ENCODE measurements around the gene BICDL2. TPM values are rescaled to one million over a fixed set of nuclear protein-coding genes. Genes with fewer than 3 reads are reported as not detected.

Gene BICDL2
- total and polyA plus RNA-seq, 9 of the 15 experiments (the other 6 are each of a cell fraction or from before 2014, with no cell fraction given): 0.09 to 0.28 (median 0.09) TPM; not detected in 6

DNA sequence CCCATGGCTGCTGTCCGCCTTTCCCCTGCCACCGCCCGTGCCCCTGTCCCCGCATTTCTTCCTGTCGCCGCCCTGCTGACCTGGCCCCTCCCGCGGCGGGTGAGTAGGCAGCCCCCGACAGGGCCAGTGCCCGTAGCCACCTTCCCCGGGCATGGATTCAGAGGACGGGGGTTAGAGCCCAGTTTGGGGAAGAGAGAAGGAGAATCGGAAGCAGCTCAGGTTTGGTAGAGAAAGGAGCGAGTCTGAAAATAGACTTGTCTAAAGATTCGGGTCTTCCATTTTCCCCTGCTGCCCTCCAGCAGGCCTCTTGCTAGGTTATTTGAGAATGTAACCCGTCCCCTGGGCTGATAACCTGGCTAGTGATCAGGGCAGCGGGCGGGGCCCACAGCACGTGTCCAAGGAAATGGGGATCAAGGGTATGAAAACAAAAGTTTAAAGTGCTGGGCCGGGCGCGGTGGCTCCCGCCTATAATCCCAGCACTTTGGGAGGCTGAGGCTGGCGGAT is 31.9 kb downstream of the BICDL2 start (continued):
- TF ChIP-seq RAD51 (IDR thresholded peaks at IDR 0.05; ENCODE audit: borderline replicate concordance, low read depth) (peak; percentile 53; the same call in 1 of the 2 replicates), HDAC1 (IDR thresholded peaks at IDR 0.05) (peak in 1 of 2 experiments; percentile 67; a peak in 2 of 4 replicates), KDM5B (IDR thresholded peaks at IDR 0.05; ENCODE audit: insufficient replicate concordance, low read depth, low read length) (peak; percentile 38), PKNOX1 (IDR thresholded peaks at IDR 0.05) (0 out of 2 replicates have a peak, but pooled peaks have one; percentile 8), POLR2A (conservative IDR thresholded peaks at IDR 0.05) (peak; percentile 70), EP400 (IDR thresholded peaks at IDR 0.05) (peak; percentile 49), TCF3 (CRISPR knock-in tag; IDR thresholded peaks at IDR 0.05) (peak; percentile 14; the same call in 1 of the 2 replicates), ZBTB40 (IDR thresholded peaks at IDR 0.05) (0 out of 2 replicates have a peak, but pooled peaks have one; percentile 14), ZBTB40 (CRISPR knock-in tag; IDR thresholded peaks at IDR 0.05) (no peak), L3MBTL2 (IDR thresholded peaks at IDR 0.05) (peak; percentile 79), USF1 (CRISPR knock-in tag; IDR thresholded peaks at IDR 0.05) (peak; percentile 60), RCOR1 (IDR thresholded peaks at IDR 0.05; ENCODE audit: borderline replicate concordance in 1 of 2, low read depth in 2 of 2, low read length in 2 of 2) (0 out of 4 replicates have a peak, but pooled peaks of 1 of the 2 experiments have one; percentile 3), ZFX (CRISPR knock-in tag; IDR thresholded peaks at IDR 0.05) (peak; percentile 69)
- TF ChIP-seq, protein P1, sequence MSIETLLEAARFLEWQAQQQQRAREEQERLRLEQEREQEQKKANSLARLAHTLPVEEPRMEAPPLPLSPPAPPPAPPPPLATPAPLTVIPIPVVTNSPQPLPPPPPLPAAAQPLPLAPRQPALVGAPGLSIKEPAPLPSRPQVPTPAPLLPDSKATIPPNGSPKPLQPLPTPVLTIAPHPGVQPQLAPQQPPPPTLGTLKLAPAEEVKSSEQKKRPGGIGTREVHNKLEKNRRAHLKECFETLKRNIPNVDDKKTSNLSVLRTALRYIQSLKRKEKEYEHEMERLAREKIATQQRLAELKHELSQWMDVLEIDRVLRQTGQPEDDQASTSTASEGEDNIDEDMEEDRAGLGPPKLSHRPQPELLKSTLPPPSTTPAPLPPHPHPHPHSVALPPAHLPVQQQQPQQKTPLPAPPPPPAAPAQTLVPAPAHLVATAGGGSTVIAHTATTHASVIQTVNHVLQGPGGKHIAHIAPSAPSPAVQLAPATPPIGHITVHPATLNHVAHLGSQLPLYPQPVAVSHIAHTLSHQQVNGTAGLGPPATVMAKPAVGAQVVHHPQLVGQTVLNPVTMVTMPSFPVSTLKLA (conservative IDR thresholded peaks at IDR 0.05): peak; percentile 94 to 95

All from K562 (cell line).